Fibroblast of lung (primary cell): ENCODE results near the gene SETBP1.

Experiments
- CTCF ChIP-seq, 2 donors: IDR thresholded peaks in 1 of 2; conservative IDR thresholded peaks in 1 of 2; 1 replicate in 1 of 2; 2 replicates in 1 of 2; pipeline ENCODE4 v1.5.1; 2011 to 2012; ENCODE audit warnings: low read length in 2 of 2, control low read depth in 1 of 2, inconsistent platforms in 1 of 2, low read depth in 1 of 2, mild to moderate bottlenecking in 1 of 2
- EZH2 ChIP-seq: IDR thresholded peaks from 2 replicates; pipeline ENCODE4 v1.5.1; 2012; ENCODE audit warnings: low read length, control low read depth, mild to moderate bottlenecking; ENCODE audit errors: missing control alignments

GRCh38 chr18:45040879-45041278 lies 360.2 kb downstream of the SETBP1 start:
- TF ChIP-seq EZH2 (no peak), CTCF (conservative IDR thresholded peaks at IDR 0.05 in 1 of 2, IDR thresholded peaks at IDR 0.05 in 1 of 2; ENCODE audit: low read depth in 1 of 2, low read length in 2 of 2) (no peak)
